Left renal pelvis (tissue), 4 donors: ENCODE results near the gene KRCC1. TPM values are rescaled to one million over a fixed set of nuclear protein-coding genes. Genes with fewer than 3 reads are reported as not detected.

Experiments
- DNase-seq, 4 donors: peaks; one replicate each; pipeline ENCODE4 v3.0.0-alpha.2; 2013; ENCODE audit warnings: low read depth in 4 of 4, low spot score in 3 of 4
- polyA plus RNA-seq, 4 donors: library from polyadenylated mRNA; unstranded; fragments of 120-200 nt; gene quantifications; one replicate each; pipeline ENCODE4 v1.2.1, GENCODE V29; 2013; ENCODE audit not compliant: insufficient read length in 4 of 4

The KRCC1 gene
- polyA plus RNA-seq, 4 donors = 40.5 to 64.5 (median 57.1) TPM

GRCh38 chr2:88078643-88079172, 23.1 kb upstream of the KRCC1 start:
- no peak for DNase-seq

DNA sequence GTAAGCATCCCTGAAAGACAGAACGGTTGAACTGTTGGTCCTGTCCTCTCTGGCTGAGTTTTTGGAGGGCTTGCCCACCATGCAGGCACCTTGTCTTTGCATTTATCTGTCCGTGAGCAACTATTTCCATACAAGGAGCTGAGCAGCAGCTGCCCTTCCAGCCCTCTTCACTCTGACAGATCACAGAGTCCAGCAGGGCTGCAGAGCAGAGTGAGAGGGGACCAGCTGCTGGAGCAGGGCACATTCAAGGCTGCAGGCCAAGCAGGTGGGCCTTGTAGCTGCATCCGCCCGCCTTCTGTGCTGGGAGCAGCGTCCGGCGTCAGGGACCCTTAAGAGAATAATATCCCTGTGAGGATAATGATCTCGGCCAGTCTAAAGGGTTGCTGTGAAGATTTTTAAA, 21.5 kb upstream of the KRCC1 start:
- no peak for DNase-seq

DNA sequence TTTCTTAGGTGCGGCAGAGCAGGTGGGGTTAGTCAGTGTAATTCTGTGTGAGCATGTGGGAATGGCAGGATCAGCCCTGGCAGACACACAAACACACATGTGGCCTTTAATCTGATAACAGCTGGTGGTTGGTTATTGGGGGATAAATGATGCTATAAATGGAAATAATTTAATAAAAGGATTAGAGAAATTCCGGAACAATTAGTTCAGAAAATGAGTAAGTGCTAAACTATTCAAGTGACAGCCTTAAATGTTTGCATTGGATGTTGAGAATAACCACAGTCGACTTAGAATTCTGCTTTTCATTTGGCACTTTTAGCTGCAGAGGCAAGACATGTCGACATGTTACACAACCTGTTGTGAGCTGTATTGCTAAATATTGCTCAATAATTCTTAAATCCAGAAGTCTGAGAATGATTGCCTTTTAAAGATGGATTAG, 19.3 kb upstream of the KRCC1 start:
- DNase-seq = no peak

DNA sequence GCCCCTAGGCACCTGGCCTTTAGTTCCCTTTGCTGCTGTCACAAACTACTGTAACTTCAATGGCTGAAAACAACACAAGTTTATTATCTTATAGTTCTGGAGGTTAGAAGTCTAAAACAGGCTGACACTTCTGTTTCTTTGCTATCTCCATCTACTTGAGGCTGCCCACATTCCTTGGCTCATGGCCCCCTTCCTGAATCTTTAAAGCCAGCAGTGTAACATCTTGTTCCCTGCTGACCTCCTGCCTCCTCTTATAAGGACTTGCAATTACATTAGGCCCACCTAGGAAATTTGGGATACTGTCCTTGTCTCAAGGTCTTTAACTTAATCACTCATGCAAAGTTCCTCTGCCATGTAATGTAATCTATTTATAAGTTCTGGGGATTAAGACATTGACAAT, 18.6 kb upstream of the KRCC1 start:
- DNase-seq = no peak

GRCh38 chr2:88071365-88071764, 15.8 kb upstream of the KRCC1 start:
- no peak for DNase-seq

GRCh38 chr2:88070055-88070454, 14.5 kb upstream of the KRCC1 start:
- DNase-seq = no peak

GRCh38 chr2:88069117-88069516, 13.5 kb upstream of the KRCC1 start:
- no peak for DNase-seq

DNA sequence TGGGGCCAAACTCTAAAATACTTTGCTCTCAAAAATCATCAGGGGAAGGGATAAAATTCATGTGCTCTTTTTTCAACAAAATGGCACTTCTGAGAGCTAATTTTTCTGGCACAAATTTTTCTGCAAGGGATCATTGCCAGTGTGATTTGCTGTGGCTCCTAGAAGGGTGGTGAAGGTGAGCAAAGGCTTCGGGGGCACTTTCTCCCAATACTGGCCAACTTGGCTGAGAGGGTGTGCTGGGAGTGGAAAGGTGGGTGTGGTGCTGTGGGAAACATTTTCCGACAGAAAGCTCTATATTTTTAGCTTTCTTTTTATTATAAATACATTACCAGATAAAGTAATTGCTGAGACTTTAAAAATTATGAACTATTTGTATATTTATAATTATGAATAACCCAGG, 12.5 kb upstream of the KRCC1 start:
- DNase-seq = no peak

- no peak for DNase-seq
Measured at GRCh38 chr2:88067598-88067997, 12.0 kb upstream of the KRCC1 start, which contains the start of gene SMYD1. TSS of gene SMYD1 (plus strand) at chr2:88067825. CDS start at chr2:88067865, 40 bp downstream.

DNA sequence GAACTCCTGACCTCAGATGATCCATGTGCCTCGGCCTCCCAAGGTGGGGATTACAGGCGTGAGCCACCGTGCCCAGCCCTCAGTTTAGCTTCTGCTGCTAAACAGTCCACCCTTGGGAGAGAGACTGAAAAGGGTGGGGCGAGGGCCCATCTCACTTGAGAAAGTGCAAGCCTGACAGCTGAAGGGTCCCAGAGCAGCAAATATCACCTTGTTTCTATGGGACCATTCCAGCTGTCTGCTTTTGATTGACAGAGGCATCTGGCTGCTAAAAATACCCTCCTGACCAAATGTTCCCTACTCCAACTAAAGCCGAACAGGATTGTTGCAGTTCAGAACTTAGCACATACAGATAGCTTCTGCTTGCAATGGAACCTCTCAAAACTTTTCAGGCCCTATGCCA, 11.6 kb upstream of the KRCC1 start:
- no peak for DNase-seq

GRCh38 chr2:88066543-88066942, 11.0 kb upstream of the KRCC1 start:
- DNase-seq = no peak

DNA sequence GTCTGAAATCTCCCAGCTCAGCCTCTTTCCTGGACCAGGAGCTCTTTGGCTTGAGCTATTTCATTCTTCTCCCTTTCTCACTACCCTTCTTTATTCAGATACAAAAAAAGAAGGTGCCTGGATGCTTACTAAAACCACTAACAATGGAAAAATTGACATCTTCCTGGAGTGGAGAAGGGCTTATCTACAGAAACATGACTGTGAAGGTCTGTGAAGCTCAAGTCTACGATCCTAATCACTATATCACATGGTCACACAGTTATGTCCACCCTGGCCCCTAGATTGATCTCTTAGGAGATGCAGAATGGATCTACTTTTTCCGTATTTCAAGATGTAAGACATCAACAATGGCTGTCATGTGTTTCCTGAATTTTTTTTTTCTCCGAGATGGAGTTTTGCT, 5.7 kb upstream of the KRCC1 start:
- DNase-seq = no peak

DNA sequence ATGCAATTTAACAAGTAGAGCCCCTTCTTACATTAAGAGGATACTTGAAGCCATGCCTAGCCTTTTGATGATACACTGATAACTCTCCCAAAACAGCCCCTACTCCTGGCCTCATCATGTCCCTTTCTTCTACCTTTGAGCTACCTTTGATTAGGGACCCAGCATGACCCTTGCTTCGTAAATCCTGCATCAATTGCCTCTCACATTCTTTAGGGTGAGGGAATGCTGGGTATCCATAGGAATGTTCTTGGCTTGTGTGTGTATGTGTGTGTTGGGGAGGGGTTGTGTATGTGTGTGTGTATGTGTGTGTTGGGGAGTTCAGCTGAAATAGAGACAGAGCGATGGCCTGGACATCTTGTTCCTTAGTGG, 5.3 kb upstream of the KRCC1 start:
- DNase-seq = no peak

DNA sequence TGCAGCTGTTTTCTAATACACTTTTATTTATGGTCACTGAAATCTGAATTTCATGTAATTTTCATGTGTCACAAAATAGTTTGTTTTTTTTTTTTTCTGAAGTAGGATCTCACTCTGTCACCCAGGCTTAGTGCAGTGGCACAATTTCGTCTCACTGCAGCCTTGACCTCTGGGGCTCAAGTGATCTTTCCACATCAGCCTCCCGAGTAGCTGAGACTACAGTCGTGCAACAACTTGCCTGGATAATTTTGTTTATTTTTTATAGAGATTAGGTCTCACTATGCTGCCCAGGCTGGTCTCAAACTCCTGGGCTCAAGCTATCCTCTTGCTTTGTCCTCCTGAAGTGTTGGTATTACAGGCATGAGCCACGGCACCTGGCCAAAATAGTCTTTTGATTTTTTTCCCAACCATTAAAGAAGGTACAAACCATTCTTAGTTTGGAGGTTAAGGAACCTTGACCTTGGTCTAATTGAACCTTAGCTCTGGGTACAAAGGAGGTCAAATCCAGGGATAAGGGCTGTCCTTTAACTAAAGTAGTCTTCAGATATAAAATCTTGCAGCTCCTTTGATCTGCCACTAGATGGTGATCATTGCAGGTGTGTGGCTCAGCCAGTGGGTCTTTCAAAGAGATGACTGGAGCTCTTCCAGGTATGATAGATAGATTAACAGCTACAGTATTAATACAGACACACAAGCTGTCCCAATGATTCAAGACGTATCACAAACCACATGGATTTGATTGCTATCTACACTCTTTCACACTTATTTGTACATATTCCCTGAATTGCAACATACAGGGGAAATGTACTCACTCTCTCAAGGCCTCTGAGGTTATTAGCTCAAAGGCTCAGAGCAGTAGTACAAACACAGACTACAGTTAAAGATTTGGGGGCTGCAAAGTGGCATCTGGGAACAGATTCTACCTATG, 4.7 kb upstream of the KRCC1 start:
- no peak for DNase-seq

- DNase-seq = no peak
Measured at GRCh38 chr2:88058191-88058590, 2.6 kb upstream of the KRCC1 start.

DNA sequence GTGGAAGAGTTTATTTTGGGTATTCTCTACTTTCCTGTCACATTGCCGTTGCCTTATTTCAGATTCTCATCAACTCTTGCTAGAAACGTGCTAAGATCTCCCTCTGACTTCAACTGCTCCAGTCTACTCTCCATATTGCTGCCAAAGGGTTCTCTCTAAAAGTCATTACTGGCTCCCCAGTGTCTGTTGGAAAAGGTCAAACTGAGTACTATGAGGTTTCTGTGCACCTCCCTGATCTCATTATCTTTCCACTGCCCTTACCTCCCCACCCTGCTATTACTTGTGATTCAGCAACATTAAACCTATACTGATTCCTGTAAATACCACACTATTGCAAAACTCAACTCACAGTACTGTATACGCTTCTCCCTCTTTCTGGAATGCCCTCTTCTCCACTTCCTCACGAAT, 1.9 kb upstream of the KRCC1 start:
- DNase-seq = no peak

- no peak for DNase-seq
Measured at GRCh38 chr2:88054782-88055370, 707 bp downstream of the KRCC1 start.

GRCh38 chr2:88053934-88054781, 1.4 kb downstream of the KRCC1 start:
- DNase-seq = no peak

- no peak for DNase-seq
Measured at GRCh38 chr2:88053296-88053695, 2.3 kb downstream of the KRCC1 start.

DNA sequence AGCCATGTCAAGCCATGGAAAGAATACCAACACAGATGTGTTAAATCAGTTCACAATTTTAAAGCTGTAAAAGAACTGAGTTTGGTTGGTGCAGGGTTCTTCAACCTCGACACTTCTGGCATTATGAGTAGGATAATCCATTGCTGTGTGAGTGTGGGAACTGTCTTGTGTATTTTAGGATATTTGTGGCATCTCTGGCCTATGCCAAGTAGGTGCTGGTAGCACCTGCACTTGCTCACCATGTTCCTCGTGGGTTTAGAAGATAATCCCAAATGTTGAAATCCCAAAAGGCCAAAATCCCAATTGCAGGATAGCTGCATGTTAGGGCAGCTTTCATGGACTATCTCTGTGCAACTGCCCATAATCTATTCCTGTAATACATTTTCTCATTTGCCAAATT, 3.8 kb downstream of the KRCC1 start:
- no peak for DNase-seq

GRCh38 chr2:88049622-88050021, 6.0 kb downstream of the KRCC1 start:
- no peak for DNase-seq
